SK-N-MC (cell line): ENCODE results near the gene SLC25A42.

Experiments
- EZH2 ChIP-seq: fragments of 200-600 bp; sonication (generic); IDR thresholded peaks from one replicate; pipeline ENCODE4 v1.6.1; 2017; ENCODE audit warnings: antibody characterized with exemption
- POLR2AphosphoS5 ChIP-seq: IDR thresholded peaks from 2 replicates; pipeline ENCODE4 v1.6.1; 2012; ENCODE audit warnings: mild to moderate bottlenecking, low read depth, low read length, borderline replicate concordance

DNA sequence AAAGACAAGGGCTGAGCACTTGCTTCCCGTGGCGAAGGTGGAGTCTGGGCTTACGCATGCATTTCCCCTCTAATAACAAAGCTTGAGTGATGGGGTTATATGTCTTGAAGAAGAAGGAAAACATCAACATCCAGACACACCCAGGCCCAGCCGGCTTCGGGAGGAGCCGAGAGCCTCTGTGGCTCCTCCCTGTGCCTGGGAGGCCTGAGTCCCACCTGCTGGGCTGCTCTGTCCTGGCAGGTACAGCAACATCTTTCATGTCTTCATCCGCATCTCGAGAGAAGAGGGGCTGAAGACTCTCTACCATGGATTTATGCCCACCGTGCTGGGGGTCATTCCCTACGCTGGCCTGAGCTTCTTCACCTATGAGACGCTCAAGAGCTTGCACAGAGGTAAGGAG is 43.9 kb downstream of the SLC25A42 start:
- TF ChIP-seq POLR2AphosphoS5: no peak
- TF ChIP-seq EZH2: no peak
